Hepatocyte (in vitro differentiated cells): Measurements from ENCODE around the gene EVA1A. TPM values are rescaled to one million over a fixed set of nuclear protein-coding genes. Genes with fewer than 3 reads are reported as not detected.

Experiments
- DNase-seq: peaks from one replicate; pipeline ENCODE4 v3.0.0-alpha.2; 2016; ENCODE audit warnings: low spot score
- H2AFZ ChIP-seq: fragments of 200-600 bp; sonication (generic); 2 replicates; pipeline ENCODE4 v1.6.0; 2016; ENCODE audit warnings: antibody characterized with exemption, mild to moderate bottlenecking
- H3K27ac ChIP-seq: fragments of 200-600 bp; sonication (generic); 2 replicates; pipeline ENCODE4 v1.5.1; 2016; ENCODE audit warnings: mild to moderate bottlenecking
- H3K27me3 ChIP-seq: fragments of 200-600 bp; sonication (generic); 2 replicates; pipeline ENCODE4 v1.6.1; 2016
- H3K36me3 ChIP-seq: fragments of 200-600 bp; sonication (generic); replicated peaks from 2 replicates; pipeline ENCODE4 v1.5.1; 2016; ENCODE audit warnings: low read depth; ENCODE audit not compliant: insufficient read depth
- H3K4me1 ChIP-seq: fragments of 200-600 bp; sonication (generic); 2 replicates; pipeline ENCODE4 v1.5.1; 2016; ENCODE audit warnings: mild to moderate bottlenecking, moderate library complexity; ENCODE audit not compliant: insufficient read depth
- H3K4me2 ChIP-seq: fragments of 200-600 bp; sonication (generic); 2 replicates; pipeline ENCODE4 v1.6.0; 2016
- H3K4me3 ChIP-seq: fragments of 200-600 bp; sonication (generic); 2 replicates; pipeline ENCODE4 v1.5.1; 2016; ENCODE audit warnings: mild to moderate bottlenecking
- H3K79me2 ChIP-seq: fragments of 200-600 bp; sonication (generic); 2 replicates; pipeline ENCODE4 v1.6.0; 2017; ENCODE audit warnings: mild to moderate bottlenecking
- H3K9me2 ChIP-seq: fragments of 200-600 bp; sonication (generic); replicated peaks from 2 replicates; pipeline ENCODE4 v1.6.0; 2017; ENCODE audit warnings: mild to moderate bottlenecking; ENCODE audit not compliant: insufficient read depth
- H3K9me3 ChIP-seq: fragments of 200-600 bp; sonication (generic); 2 replicates; pipeline ENCODE4 v1.5.1; 2016; ENCODE audit warnings: low read depth, mild to moderate bottlenecking
- H4K20me1 ChIP-seq: fragments of 200-600 bp; sonication (generic); 2 replicates; pipeline ENCODE4 v1.6.0; 2016; ENCODE audit warnings: mild to moderate bottlenecking; ENCODE audit not compliant: insufficient read depth, poor library complexity, severe bottlenecking
- EZH2 ChIP-seq: fragments of 200-600 bp; sonication (generic); IDR thresholded peaks from 2 replicates; pipeline ENCODE4 v1.6.1; 2016; ENCODE audit warnings: antibody characterized with exemption, mild to moderate bottlenecking, borderline replicate concordance
- EZH2phosphoT487 ChIP-seq: fragments of 200-600 bp; sonication (generic); IDR thresholded peaks from one replicate; pipeline ENCODE4 v1.6.1; 2018; ENCODE audit warnings: antibody characterized with exemption, mild to moderate bottlenecking, low read depth, moderate library complexity; ENCODE audit not compliant: unreplicated experiment, severe bottlenecking
- WGBS: methylation state at CpG from one replicate; pipeline ENCODE4 v1.1.6; 2016; ENCODE audit warnings: low lambda C conversion rate; ENCODE audit errors: missing lambda C conversion rate; 5-methylcytosine and 5-hydroxymethylcytosine counted together
- polyA plus RNA-seq: library from polyadenylated mRNA; unstranded; fragments of >200 nt; fragmentation: Nextera tagmentation; extraction: Ambion mirVana; gene quantifications from 2 replicates; pipeline ENCODE4 v1.2.1, GENCODE V29; 2016
- total RNA-seq: library from RNA; depleted of rRNA; stranded (reverse); fragments of >200 nt; gene quantifications from 2 replicates; pipeline ENCODE4 v1.2.3, GENCODE V29; 2014
- TF ChIP-seq, protein P1 (sequence below): fragments of 200-600 bp; sonication (generic); IDR thresholded peaks from 2 replicates; pipeline ENCODE4 v1.5.1; 2016; ENCODE audit warnings: antibody characterized with exemption, mild to moderate bottlenecking; ENCODE audit not compliant: poor library complexity

EVA1A gene
- total and polyA plus RNA-seq, 2 experiments from 2014 or later: 15.3 to 30.8 TPM

DNA sequence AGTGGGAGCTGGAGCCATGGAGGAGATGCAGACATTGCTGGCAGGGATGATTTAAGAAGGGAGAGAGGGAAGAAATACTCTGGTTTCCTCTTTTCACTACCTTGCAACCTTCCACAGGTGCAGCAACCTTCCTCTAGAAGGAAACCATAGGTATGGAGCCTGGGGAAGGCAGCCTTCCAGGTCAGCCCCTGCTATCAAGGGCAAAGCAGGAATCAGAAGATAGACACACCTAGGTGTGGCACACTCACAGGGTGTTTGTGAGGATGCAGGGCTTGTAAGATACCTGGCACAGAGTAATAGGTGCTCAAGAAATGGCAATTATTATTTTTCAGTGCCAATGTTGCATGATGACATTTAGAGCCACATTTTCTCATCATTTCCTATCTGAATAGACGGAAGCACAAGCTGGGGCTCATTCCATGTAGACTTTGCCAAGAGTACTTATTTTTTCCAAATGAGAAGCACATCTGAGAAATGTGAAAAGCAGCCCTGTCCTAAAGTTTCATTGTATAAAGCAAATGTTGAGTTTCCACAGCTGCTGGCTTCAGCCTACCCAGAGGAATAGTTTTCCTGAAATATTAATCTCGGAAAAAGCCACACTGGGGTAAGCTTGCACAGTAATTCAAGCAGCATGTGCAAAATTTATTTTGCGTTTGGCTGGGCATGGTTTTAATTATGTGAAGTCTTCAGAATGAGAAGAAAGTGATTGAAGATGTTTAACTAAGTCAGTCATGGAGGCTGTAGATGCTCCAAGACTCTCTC is 20.6 kb downstream of the EVA1A start:
- H3K4me3 ChIP-seq: no peak overlapping the region
- WGBS: 88% methylated on average over 3 of the region's 3 CpGs

DNA sequence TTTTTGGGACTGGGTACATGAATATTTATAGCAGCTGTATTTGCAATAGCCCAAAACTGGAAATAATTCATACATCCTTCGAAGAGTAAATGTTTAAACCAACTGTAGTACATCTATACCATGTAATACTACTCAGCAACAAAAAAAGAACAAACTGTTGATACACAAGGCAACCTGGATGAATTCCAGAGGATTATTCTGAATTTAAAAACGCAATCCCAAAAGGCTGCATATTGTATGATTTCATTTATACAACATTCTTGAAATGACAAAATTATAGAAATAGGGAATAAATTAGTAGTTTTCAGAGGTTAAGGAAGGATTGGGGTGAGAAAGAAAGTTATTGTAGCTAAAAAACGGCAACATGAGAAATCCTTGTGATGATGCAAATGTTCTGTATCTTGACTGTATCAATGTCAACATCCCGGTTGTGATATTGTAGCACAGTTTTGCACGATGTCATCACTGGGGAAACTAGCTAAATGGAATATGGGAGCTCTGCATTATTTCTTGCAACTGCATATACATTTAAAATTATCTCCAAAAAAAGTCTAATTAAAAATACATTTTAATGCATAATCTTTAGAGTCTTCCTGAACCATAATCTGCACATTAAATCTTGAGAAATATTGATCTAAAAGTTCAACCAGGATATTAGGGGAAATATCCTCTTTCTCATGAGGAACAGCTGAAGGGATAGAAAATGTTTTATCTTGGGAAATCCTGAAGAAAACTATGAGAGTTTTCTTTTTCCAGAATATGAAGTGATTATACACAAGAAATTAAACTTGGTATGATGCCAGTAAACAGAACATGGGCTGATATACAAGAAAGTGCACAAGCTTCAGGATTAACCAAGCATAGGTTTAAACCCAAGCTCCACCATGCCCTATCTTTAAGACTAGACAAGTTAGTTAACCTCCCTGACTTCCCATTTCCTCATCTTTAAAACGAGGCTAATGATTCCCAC is 21.9 kb downstream of the EVA1A start:
- WGBS: 86% methylated on average over 6 of the region's 6 CpGs
- no peak for DNase-seq
- H3K79me2 ChIP-seq: peaks cover 16% of the 10 kb centered on the region

More for the DNA sequence above, 20.6 kb downstream of the EVA1A start:
- Histone ChIP-seq H3K4me2 (no peak overlapping the region), H2AFZ (no peak overlapping the region), H4K20me1 (no peaks in the 10 kb centered on the region), H3K79me2 (peaks cover 13% of the 10 kb centered on the region), H3K27ac (no peak overlapping the region), H3K9me2 (no peaks in the 10 kb centered on the region), H3K27me3 (no peaks in the 10 kb centered on the region), H3K36me3 (no peaks in the 10 kb centered on the region), H3K9me3 (no peaks in the 10 kb centered on the region), H3K4me1 (no peaks in the 10 kb centered on the region)
- TF ChIP-seq, protein P1, sequence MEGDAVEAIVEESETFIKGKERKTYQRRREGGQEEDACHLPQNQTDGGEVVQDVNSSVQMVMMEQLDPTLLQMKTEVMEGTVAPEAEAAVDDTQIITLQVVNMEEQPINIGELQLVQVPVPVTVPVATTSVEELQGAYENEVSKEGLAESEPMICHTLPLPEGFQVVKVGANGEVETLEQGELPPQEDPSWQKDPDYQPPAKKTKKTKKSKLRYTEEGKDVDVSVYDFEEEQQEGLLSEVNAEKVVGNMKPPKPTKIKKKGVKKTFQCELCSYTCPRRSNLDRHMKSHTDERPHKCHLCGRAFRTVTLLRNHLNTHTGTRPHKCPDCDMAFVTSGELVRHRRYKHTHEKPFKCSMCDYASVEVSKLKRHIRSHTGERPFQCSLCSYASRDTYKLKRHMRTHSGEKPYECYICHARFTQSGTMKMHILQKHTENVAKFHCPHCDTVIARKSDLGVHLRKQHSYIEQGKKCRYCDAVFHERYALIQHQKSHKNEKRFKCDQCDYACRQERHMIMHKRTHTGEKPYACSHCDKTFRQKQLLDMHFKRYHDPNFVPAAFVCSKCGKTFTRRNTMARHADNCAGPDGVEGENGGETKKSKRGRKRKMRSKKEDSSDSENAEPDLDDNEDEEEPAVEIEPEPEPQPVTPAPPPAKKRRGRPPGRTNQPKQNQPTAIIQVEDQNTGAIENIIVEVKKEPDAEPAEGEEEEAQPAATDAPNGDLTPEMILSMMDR: no peak
- TF ChIP-seq EZH2 (no peak), EZH2phosphoT487 (no peak)
- no peak for DNase-seq

DNA sequence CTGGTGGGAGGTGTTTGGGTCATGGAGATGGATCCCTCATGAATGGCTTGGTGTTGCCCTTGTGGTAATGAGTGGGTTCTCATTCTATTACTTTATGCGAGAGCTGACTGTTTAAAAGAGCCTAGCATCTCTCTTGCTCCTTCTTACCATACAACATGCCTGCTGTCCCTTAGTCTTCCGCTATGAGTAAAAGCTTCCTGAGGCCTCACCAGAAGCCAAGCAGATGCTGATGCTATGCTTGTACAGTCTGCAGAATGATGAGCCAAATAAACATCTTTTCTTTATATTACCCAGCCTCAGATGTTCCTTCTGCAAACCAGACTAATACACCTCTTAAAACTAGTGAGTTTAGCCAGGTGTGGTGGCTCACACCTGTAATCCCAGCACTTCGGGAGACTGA is 23.1 kb downstream of the EVA1A start:
- H3K4me1 ChIP-seq: no peaks in the 10 kb centered on the region
- no peak overlapping the region for H3K4me3 ChIP-seq
- TF ChIP-seq, protein P1: no peak
- TF ChIP-seq EZH2phosphoT487 (no peak), EZH2 (no peak)
- no peaks in the 10 kb centered on the region for H3K27me3 ChIP-seq
- H3K36me3 ChIP-seq: no peaks in the 10 kb centered on the region
- no peak overlapping the region for H3K4me2 ChIP-seq
- H3K79me2 ChIP-seq: peaks cover 16% of the 10 kb centered on the region
- no peaks in the 10 kb centered on the region for H4K20me1 ChIP-seq
- no peak for DNase-seq
- H3K27ac ChIP-seq: no peak overlapping the region
- WGBS: 100% methylated on average over 3 of the region's 3 CpGs
- no peak overlapping the region for H2AFZ ChIP-seq
- no peaks in the 10 kb centered on the region for H3K9me2 ChIP-seq
- no peaks in the 10 kb centered on the region for H3K9me3 ChIP-seq

More for the DNA sequence above, 21.9 kb downstream of the EVA1A start:
- Histone ChIP-seq H3K4me1 (no peaks in the 10 kb centered on the region), H3K4me2 (no peak overlapping the region), H3K27ac (no peak overlapping the region), H2AFZ (no peak overlapping the region), H3K4me3 (no peak overlapping the region), H3K9me3 (no peaks in the 10 kb centered on the region), H3K36me3 (no peaks in the 10 kb centered on the region), H3K27me3 (no peaks in the 10 kb centered on the region), H3K9me2 (no peaks in the 10 kb centered on the region), H4K20me1 (no peaks in the 10 kb centered on the region)
- TF ChIP-seq, protein P1: no peak
- TF ChIP-seq EZH2 (no peak), EZH2phosphoT487 (no peak)
